ENCODE data around the gene XYLT1. TPM values are rescaled to one million over a fixed set of nuclear protein-coding genes. Genes with fewer than 3 reads are reported as not detected.

The XYLT1 gene
- total and polyA plus RNA-seq, 10 of the 15 experiments (the other 5 are each of a cell fraction or from before 2014, with no cell fraction given), result 0.88 to 14.8 (median 5.8) TPM

DNA sequence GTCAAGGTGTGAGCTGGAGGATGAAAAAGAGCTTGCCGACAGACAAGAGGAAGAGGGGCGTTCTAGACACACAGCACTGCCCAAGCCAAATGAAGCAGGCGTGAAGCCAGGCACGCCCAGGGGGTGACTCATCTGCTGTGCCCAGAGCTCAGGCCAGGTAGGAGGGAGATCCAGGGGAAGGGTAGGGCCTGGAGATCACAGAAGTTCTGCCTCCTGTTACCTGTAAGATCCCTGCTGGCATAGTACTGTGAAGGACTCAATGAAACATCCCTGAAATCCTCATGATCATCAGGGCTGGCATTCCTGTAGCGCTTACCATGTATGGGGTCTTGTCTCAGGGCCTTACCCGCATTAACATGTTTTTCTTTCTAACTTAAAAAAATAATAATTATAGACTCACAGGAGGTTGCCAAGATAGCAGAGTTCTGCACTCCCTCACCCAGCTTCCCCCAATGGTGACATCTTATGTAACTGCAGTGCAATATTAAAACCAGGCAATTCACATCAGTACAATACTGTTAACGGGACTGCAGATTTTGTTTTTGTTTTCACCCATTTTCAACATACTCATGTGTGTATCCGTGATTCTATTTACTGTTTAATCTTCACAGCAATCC is 158.6 kb downstream of the XYLT1 start:
- CTCF ChIA-PET, result interaction anchor here (0.7 to 1.9 kb wide), 6 partner anchors 11 to 155 kb away, joined by 3 to 5 read pairs (median 4); no protein-coding TSS in a partner anchor
- H3K79me2 ChIP-seq (ENCODE audit: control insufficient read depth, insufficient read depth, low read length), result no peaks in the 10 kb centered on the region
- RAD21 ChIA-PET (ENCODE audit: unreplicated experiment), result interaction anchor here (0.9 to 3.3 kb wide), 7 partner anchors 10 to 155 kb away, joined by 3 to 13 read pairs (median 4); no protein-coding TSS in a partner anchor
- peaks cover 10% of the 10 kb centered on the region for H3K4me1 ChIP-seq (ENCODE audit: control insufficient read depth, insufficient read depth, low read length)
- POLR2A ChIA-PET, result interaction anchor here (0.6 to 1.4 kb wide), 4 partner anchors 10 to 239 kb away, joined by 3 to 4 read pairs (median 4); no protein-coding TSS in a partner anchor
- no peak overlapping the region for H3K4me2 ChIP-seq (ENCODE audit: control insufficient read depth, insufficient read depth)
- no TSS peak for BruUV-seq (replicated peaks)
- peaks cover 4% of the 10 kb centered on the region; the same call in 2 of the 3 replicates for H3K9me3 ChIP-seq (replicated peaks; ENCODE audit: control insufficient read depth, insufficient read depth, low read length)
- SMC1A ChIA-PET (ENCODE audit: uncharacterized antibody, unreplicated experiment), result interaction anchor here (0.6 to 9.7 kb wide), 15 partner anchors 11 to 1490 kb away, joined by 3 to 88 read pairs (median 3); no protein-coding TSS in a partner anchor
- ATAC-seq, result peak; percentile 39; the same call in 2 of the 3 replicates
- 43% methylated on average over 8 of the region's 8 CpGs for WGBS (ENCODE audit: insufficient coverage, insufficient replicate concordance, low lambda C conversion rate, missing lambda C conversion rate)
- H3K4me3 ChIP-seq, result no peak overlapping the region
- in situ Hi-C loops (cut with MboI) (no loop called here), intact Hi-C loops (cut with micrococcal nuclease; ENCODE audit: unreplicated experiment) (no loop called here)
- FAIRE-seq, result no peak
- no peaks in the 10 kb centered on the region for H3K27me3 ChIP-seq (replicated peaks in 1 of 2; ENCODE audit: control insufficient read depth in 2 of 2, insufficient read depth in 2 of 2, low read length in 1 of 2)
- no peak for TF ChIP-seq JUNB (IDR thresholded peaks at IDR 0.05)
- no peak for TF ChIP-seq HDAC2 (IDR thresholded peaks at IDR 0.05)
- TF ChIP-seq MEF2A (IDR thresholded peaks at IDR 0.05; ENCODE audit: insufficient read depth, low read depth, low read length), result no peak
- no peak for TF ChIP-seq RBBP5 (conservative IDR thresholded peaks at IDR 0.05)
- no peak for TF ChIP-seq IRF3 (IDR thresholded peaks at IDR 0.05)
- no peak for TF ChIP-seq SREBF1 (IDR thresholded peaks at IDR 0.05; ENCODE audit: low read length)
- no peak for TF ChIP-seq TARDBP (IDR thresholded peaks at IDR 0.05; ENCODE audit: borderline replicate concordance)
- DNase-seq (ENCODE audit: low read depth, low spot score), result no peak
- H2AFZ ChIP-seq (ENCODE audit: control insufficient read depth, low read depth, low read length), result no peak overlapping the region
- no peak overlapping the region for H3K9ac ChIP-seq (ENCODE audit: control insufficient read depth, insufficient read depth, low read length)
- no peaks in the 10 kb centered on the region; a peak in 2 of 4 replicates for H3K36me3 ChIP-seq (ENCODE audit: control insufficient read depth in 2 of 2, insufficient read depth in 2 of 2, low read length in 1 of 2)
- H4K20me1 ChIP-seq (ENCODE audit: control insufficient read depth, insufficient read depth), result no peaks in the 10 kb centered on the region
- H3K27ac ChIP-seq (ENCODE audit: control insufficient read depth, insufficient read depth), result no peak overlapping the region

Data from GM12878 (cell line).